ENCODE data around the gene CLCN1.
"Not testable (repeated sequence)": the region's sequence is repeated elsewhere in the genome, so short reads cannot be mapped to it uniquely, and the experiment has no call there.

The CLCN1 gene

GRCh38 chr7:143383642-143383957, 67.7 kb downstream of the CLCN1 start:
- no peak for DNase-seq (ENCODE audit: low read depth in 2 of 2, low spot score in 1 of 2)

GRCh38 chr7:143384148-143384547, 68.2 kb downstream of the CLCN1 start:
- no peak for DNase-seq (ENCODE audit: low read depth in 2 of 2, low spot score in 1 of 2)

GRCh38 chr7:143384661-143385631, 69.0 kb downstream of the CLCN1 start:
- DNase-seq (ENCODE audit: low read depth in 2 of 2, low spot score in 1 of 2): no peak

GRCh38 chr7:143385891-143386781, 70.2 kb downstream of the CLCN1 start:
- DNase-seq (ENCODE audit: low read depth in 2 of 2, low spot score in 1 of 2): no peak

GRCh38 chr7:143387156-143387975, 71.5 kb downstream of the CLCN1 start:
- no peak for DNase-seq (ENCODE audit: low read depth in 2 of 2, low spot score in 1 of 2)

- DNase-seq (ENCODE audit: low read depth in 2 of 2, low spot score in 1 of 2): no peak
These were observed 72.1 kb downstream of the CLCN1 start for GRCh38 chr7:143388051-143388450.

GRCh38 chr7:143388491-143389101, 72.7 kb downstream of the CLCN1 start:
- DNase-seq (ENCODE audit: low read depth in 2 of 2, low spot score in 1 of 2): no peak

GRCh38 chr7:143389316-143390103, 73.6 kb downstream of the CLCN1 start:
- DNase-seq (ENCODE audit: low read depth in 2 of 2, low spot score in 1 of 2): no peak

GRCh38 chr7:143390104-143390772, 74.3 kb downstream of the CLCN1 start:
- DNase-seq (ENCODE audit: low read depth in 2 of 2, low spot score in 1 of 2): no peak

- no peak for DNase-seq (ENCODE audit: low read depth in 2 of 2, low spot score in 1 of 2)
These were observed 74.9 kb downstream of the CLCN1 start for GRCh38 chr7:143390773-143391317.

- no peak for DNase-seq (ENCODE audit: low read depth in 2 of 2, low spot score in 1 of 2)
These were observed 75.8 kb downstream of the CLCN1 start for GRCh38 chr7:143391462-143392404.

GRCh38 chr7:143392427-143392826, 76.5 kb downstream of the CLCN1 start:
- DNase-seq (ENCODE audit: low read depth in 2 of 2, low spot score in 1 of 2): not testable (repeated sequence)

- DNase-seq (ENCODE audit: low read depth in 2 of 2, low spot score in 1 of 2): no peak
These were observed 77.0 kb downstream of the CLCN1 start for GRCh38 chr7:143392875-143393266.

GRCh38 chr7:143393267-143394041, 77.5 kb downstream of the CLCN1 start:
- no peak for DNase-seq (ENCODE audit: low read depth in 2 of 2, low spot score in 1 of 2)

- no peak for DNase-seq (ENCODE audit: low read depth in 2 of 2, low spot score in 1 of 2)
These were observed 78.2 kb downstream of the CLCN1 start for GRCh38 chr7:143394068-143394467.

GRCh38 chr7:143394777-143395176, 78.9 kb downstream of the CLCN1 start:
- no peak for DNase-seq (ENCODE audit: low read depth in 2 of 2, low spot score in 1 of 2)
